GM12878 (cell line): ENCODE results near the gene CD48. TPM values are rescaled to one million over a fixed set of nuclear protein-coding genes. Genes with fewer than 3 reads are reported as not detected.

Source experiments
- ATAC-seq: fragments of 200-7000 bp; cut with Tn5 transposase; 3 replicates; pipeline ENCODE4 v1.9.1; 2020; ENCODE audit warnings: mild to moderate bottlenecking, moderate library complexity
- BruUV-seq: library from RNA; stranded (reverse); fragments of 400-500 nt; replicated peaks from 2 replicates; lab custom pipeline; 2021; lab: Mats Ljungman, UMichigan
- CTCF ChIA-PET: fragments of 300-600 bp; sonication (Branson Sonifier 250); formaldehyde crosslinking; extraction: SDS; loops from one replicate; lab custom pipeline; 2021; ENCODE audit warnings: inconsistent platforms; lab: Yijun Ruan, JAX
- POLR2A ChIA-PET: fragments of 350-600 bp; formaldehyde crosslinking; extraction: SDS; loops from one replicate; lab custom pipeline; 2021; ENCODE audit warnings: inconsistent platforms; lab: Charles Lee
- RAD21 ChIA-PET: fragments of 300-600 bp; sonication (Branson Sonifier 250); formaldehyde crosslinking; loops from one replicate; lab custom pipeline; 2023; ENCODE audit warnings: antibody characterized with exemption; ENCODE audit not compliant: unreplicated experiment; lab: Charles Lee
- SMC1A ChIA-PET: fragments of 300-600 bp; sonication (Branson Sonifier 250); formaldehyde crosslinking; loops from one replicate; lab custom pipeline; 2023; ENCODE audit not compliant: unreplicated experiment, uncharacterized antibody; lab: Charles Lee
- DNase-seq: peaks from one replicate; pipeline ENCODE4 v3.0.0-alpha.2; 2011; ENCODE audit warnings: low read depth, low spot score
- FAIRE-seq: peaks from 3 replicates; lab custom pipeline; 2011; peaks lifted over from hg19 to GRCh38; lab: Jason Lieb, UNC
- H2AFZ ChIP-seq: 2 replicates; pipeline ENCODE4 v1.6.0; 2011; ENCODE audit warnings: low read depth, low read length, control low read depth; ENCODE audit not compliant: control insufficient read depth
- H3K27ac ChIP-seq: 2 replicates; pipeline ENCODE4 v1.5.1; 2011; ENCODE audit warnings: control low read depth; ENCODE audit not compliant: control insufficient read depth, insufficient read depth
- H3K27me3 ChIP-seq, 2 experiments: replicated peaks in 1 of 2; 2 replicates each; pipeline versions ENCODE4 v1.6.0 to v1.6.1; 2011; ENCODE audit warnings: low read length in 1 of 2; ENCODE audit not compliant: control insufficient read depth in 2 of 2, insufficient read depth in 2 of 2
- H3K36me3 ChIP-seq, 2 experiments: 2 replicates each; pipeline ENCODE4 v1.5.1; 2011; ENCODE audit warnings: low read length in 1 of 2; ENCODE audit not compliant: control insufficient read depth in 2 of 2, insufficient read depth in 2 of 2
- H3K4me1 ChIP-seq: 2 replicates; pipeline ENCODE4 v1.6.1; 2011; ENCODE audit warnings: mild to moderate bottlenecking, low read length, moderate library complexity, mixed read lengths; ENCODE audit not compliant: control insufficient read depth, insufficient read depth
- H3K4me2 ChIP-seq: 2 replicates; pipeline ENCODE4 v1.6.0; 2011; ENCODE audit warnings: control low read depth; ENCODE audit not compliant: control insufficient read depth, insufficient read depth
- H3K4me3 ChIP-seq: fragments of 200-600 bp; sonication (generic); 2 replicates; pipeline ENCODE4 v1.5.1; 2016
- H3K79me2 ChIP-seq: 2 replicates; pipeline ENCODE4 v1.6.0; 2011; ENCODE audit warnings: low read length; ENCODE audit not compliant: control insufficient read depth, insufficient read depth
- H3K9ac ChIP-seq: 2 replicates; pipeline ENCODE4 v1.8.0; 2011; ENCODE audit warnings: low read length, control low read depth, mixed read lengths; ENCODE audit not compliant: control insufficient read depth, insufficient read depth
- H3K9me3 ChIP-seq: replicated peaks from 3 replicates; pipeline ENCODE4 v1.5.1; 2011; ENCODE audit warnings: mild to moderate bottlenecking, low read length; ENCODE audit not compliant: control insufficient read depth, insufficient read depth
- H4K20me1 ChIP-seq: 2 replicates; pipeline ENCODE4 v1.6.0; 2011; ENCODE audit not compliant: control insufficient read depth, insufficient read depth
- CHD1 ChIP-seq: IDR thresholded peaks from 2 replicates; pipeline ENCODE4 v1.6.1; 2012; ENCODE audit warnings: low read depth, low read length, improper control_type of control experiment
- HDGF ChIP-seq: fragments of 450-650 bp; IDR thresholded peaks from 2 replicates; pipeline ENCODE4 v1.6.1; 2016; ENCODE audit warnings: antibody characterized with exemption
- IKZF1 ChIP-seq: fragments of 450-650 bp; conservative IDR thresholded peaks from 2 replicates; pipeline ENCODE4 v1.6.1; 2017; ENCODE audit warnings: antibody characterized with exemption, mild to moderate bottlenecking
- KAT2A ChIP-seq: conservative IDR thresholded peaks from 2 replicates; pipeline ENCODE4 v1.6.1; 2011; ENCODE audit warnings: low read depth, low read length; ENCODE audit not compliant: control insufficient read depth
- MTA3 ChIP-seq: IDR thresholded peaks from 2 replicates; pipeline ENCODE4 v1.6.1; 2012; ENCODE audit warnings: low read length, inconsistent platforms, borderline replicate concordance
- ZNF622 ChIP-seq: fragments of 450-650 bp; IDR thresholded peaks from 2 replicates; pipeline ENCODE4 v1.6.1; 2017; ENCODE audit warnings: mild to moderate bottlenecking, inconsistent platforms
- WGBS: methylation state at CpG from one replicate; pipeline ENCODE4 v1.1.6; 2016; ENCODE audit warnings: low lambda C conversion rate; ENCODE audit not compliant: insufficient replicate concordance, insufficient coverage; ENCODE audit errors: missing lambda C conversion rate; 5-methylcytosine and 5-hydroxymethylcytosine counted together
- in situ Hi-C: fragments of 300-500 bp; cut with MboI; formaldehyde crosslinking; loops from 9 replicates; pipeline ENCODE4 v1.14.3; 2018; ENCODE audit warnings: mixed read lengths
- intact Hi-C: fragments of 100-400 bp; cut with micrococcal nuclease; formaldehyde crosslinking; loops from one replicate; pipeline ENCODE4 v1.14.2; 2022; ENCODE audit not compliant: unreplicated experiment
- polyA plus RNA-seq, 11 experiments: library from polyadenylated mRNA; depleted of rRNA in 4 of 11; unstranded in 6 of 11; stranded (reverse) in 5 of 11; fragments of >200 nt; fragmentation: Nextera tagmentation in 4 of 11; fragmentation: Illumina TruSeq in 1 of 11; extraction: Ambion mirVana in 4 of 11; extraction: Trizol in 1 of 11; gene quantifications; 1 replicate in 1 of 11; 2 replicates in 10 of 11; pipeline versions ENCODE4 v1.2.1 to v1.2.3, GENCODE V29; 2011 to 2016; ENCODE audit warnings: inconsistent platforms in 2 of 11, missing spikeins in 2 of 11, low read depth in 1 of 11
- total RNA-seq, 4 experiments: library from RNA; depleted of rRNA in 3 of 4; stranded (reverse); fragments of >200 nt in 3 of 4; fragmentation: Illumina TruSeq in 1 of 4; extraction: Trizol in 1 of 4; gene quantifications; 2 replicates each; pipeline versions ENCODE4 v1.2.1 to v1.2.3, GENCODE V29; 2013 to 2021
- TF ChIP-seq, protein P1 (sequence below): IDR thresholded peaks from 2 replicates; pipeline ENCODE4 v1.6.1; 2012; ENCODE audit warnings: low read length, inconsistent platforms
- TF ChIP-seq, protein P2 (sequence below): IDR thresholded peaks from 2 replicates; pipeline ENCODE4 v1.6.1; 2011; ENCODE audit warnings: low read depth, mild to moderate bottlenecking, low read length, moderate library complexity, borderline replicate concordance; ENCODE audit errors: extremely low read depth
- TF ChIP-seq, protein P3 (sequence below): fragments of 450-650 bp; IDR thresholded peaks from 2 replicates; pipeline ENCODE4 v1.6.1; 2017; ENCODE audit warnings: low read depth, mild to moderate bottlenecking, moderate library complexity
- TF ChIP-seq, protein P4 (sequence below): fragments of 450-650 bp; formaldehyde crosslinking; IDR thresholded peaks from 2 replicates; pipeline ENCODE4 v1.5.0; 2022; ENCODE audit warnings: mild to moderate bottlenecking, missing genetic modification characterization
- TF ChIP-seq, protein P5 (sequence below): fragments of 450-650 bp; IDR thresholded peaks from 2 replicates; pipeline ENCODE4 v1.6.1; 2016; ENCODE audit warnings: mild to moderate bottlenecking

The CD48 gene
- total and polyA plus RNA-seq, 10 of the 15 experiments (the other 5 are each of a cell fraction or from before 2014, with no cell fraction given): 302 to 1,315 (median 430) TPM

DNA sequence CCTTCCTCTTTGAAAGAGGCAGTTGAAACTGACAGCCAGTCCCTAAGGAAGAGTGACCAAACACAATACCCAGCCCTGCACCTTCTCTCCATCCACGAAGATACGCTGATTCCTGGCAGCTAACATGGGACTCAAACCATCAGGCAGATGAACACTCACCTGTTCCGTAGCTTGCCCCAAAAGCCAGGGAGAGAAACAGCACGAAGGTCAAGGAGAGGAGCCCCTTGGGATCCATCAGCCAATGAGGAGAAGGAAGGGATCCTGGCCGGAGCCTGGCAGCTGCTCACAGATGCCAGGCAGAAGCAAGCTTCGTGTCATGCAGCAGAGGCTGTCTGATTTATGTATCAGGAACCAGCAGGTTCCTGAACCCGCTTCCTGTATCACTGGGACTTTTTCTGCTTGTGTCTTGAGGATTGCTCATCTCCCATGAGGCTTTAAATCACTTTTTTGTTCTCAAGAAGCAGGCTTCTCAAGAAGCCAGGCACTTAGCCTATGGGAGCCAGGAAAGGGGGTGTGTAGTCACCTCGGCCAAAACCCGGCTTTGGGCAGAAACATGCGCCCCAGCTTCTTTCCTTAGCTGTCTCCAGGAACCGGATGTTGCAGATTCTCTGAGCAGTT is 64.8 kb downstream of the CD48 start, which contains the start of gene SLAMF1:
TSS of gene SLAMF1 (minus strand) at position 334 of the 618 bp plus-strand sequence. CDS start at position 235, 99 bp downstream.
- peak; percentile 95 for DNase-seq
- in situ Hi-C loops (no loop called here), intact Hi-C loops (loop anchor here (1.0 to 5.0 kb wide), 4 partner anchors 17 to 60 kb away; no protein-coding TSS in a partner anchor)
- ChIA-PET RAD21 (interaction anchor here (0.5 to 10.9 kb wide), 27 partner anchors 9 to 404 kb away, joined by 3 to 194 read pairs (median 5); partner anchors contain the start of genes CD48 and SLAMF7), SMC1A (interaction anchor here (0.6 to 12.3 kb wide), 20 partner anchors 7 to 218 kb away, joined by 3 to 259 read pairs (median 3); partner anchors contain the start of gene CD48), POLR2A (interaction anchor here (0.6 to 7.6 kb wide), 25 partner anchors 9 to 758 kb away, joined by 3 to 68 read pairs (median 6); partner anchors contain the start of gene CD48), CTCF (interaction anchor here (0.7 to 3.7 kb wide), 16 partner anchors 14 to 424 kb away, joined by 3 to 50 read pairs (median 4); partner anchors contain the start of gene CD48)
- peak within 1 kb of the TSS; percentile 96 for H3K4me2 ChIP-seq
- no peaks in the 10 kb centered on the region for H4K20me1 ChIP-seq
- H3K9ac ChIP-seq: peak within 1 kb of the TSS; percentile 99
- peak within 1 kb of the TSS; percentile 95 for H3K4me3 ChIP-seq
- FAIRE-seq: no peak
- peaks cover 0 to 15% of the 10 kb centered on the region in 2 experiments; a peak in 2 of 4 replicates for H3K36me3 ChIP-seq
- H3K9me3 ChIP-seq: no peaks in the 10 kb centered on the region; the same call in 2 of the 3 replicates
- peak; percentile 63 for ATAC-seq
- H3K27ac ChIP-seq: peak within 1 kb of the TSS; percentile 95
- H3K79me2 ChIP-seq: peaks cover 100% of the 10 kb centered on the region
- H3K4me1 ChIP-seq: peaks cover 19% of the 10 kb centered on the region
- H2AFZ ChIP-seq: peak within 1 kb of the TSS; percentile 47
- BruUV-seq: no TSS peak
- H3K27me3 ChIP-seq: no peaks in the 10 kb centered on the region
- WGBS: 0% methylated on average over 11 of the region's 11 CpGs
- TF ChIP-seq MTA3: no peak
- no peak for TF ChIP-seq ZNF622
- no peak for TF ChIP-seq HDGF
- TF ChIP-seq KAT2A: no peak
- TF ChIP-seq IKZF1: peak; percentile 80; the same call in 1 of the 2 replicates
- TF ChIP-seq, protein P1, sequence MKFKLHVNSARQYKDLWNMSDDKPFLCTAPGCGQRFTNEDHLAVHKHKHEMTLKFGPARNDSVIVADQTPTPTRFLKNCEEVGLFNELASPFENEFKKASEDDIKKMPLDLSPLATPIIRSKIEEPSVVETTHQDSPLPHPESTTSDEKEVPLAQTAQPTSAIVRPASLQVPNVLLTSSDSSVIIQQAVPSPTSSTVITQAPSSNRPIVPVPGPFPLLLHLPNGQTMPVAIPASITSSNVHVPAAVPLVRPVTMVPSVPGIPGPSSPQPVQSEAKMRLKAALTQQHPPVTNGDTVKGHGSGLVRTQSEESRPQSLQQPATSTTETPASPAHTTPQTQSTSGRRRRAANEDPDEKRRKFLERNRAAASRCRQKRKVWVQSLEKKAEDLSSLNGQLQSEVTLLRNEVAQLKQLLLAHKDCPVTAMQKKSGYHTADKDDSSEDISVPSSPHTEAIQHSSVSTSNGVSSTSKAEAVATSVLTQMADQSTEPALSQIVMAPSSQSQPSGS: peak; percentile 90
- TF ChIP-seq, protein P2, sequence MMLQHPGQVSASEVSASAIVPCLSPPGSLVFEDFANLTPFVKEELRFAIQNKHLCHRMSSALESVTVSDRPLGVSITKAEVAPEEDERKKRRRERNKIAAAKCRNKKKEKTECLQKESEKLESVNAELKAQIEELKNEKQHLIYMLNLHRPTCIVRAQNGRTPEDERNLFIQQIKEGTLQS: no peak
- TF ChIP-seq, protein P3, sequence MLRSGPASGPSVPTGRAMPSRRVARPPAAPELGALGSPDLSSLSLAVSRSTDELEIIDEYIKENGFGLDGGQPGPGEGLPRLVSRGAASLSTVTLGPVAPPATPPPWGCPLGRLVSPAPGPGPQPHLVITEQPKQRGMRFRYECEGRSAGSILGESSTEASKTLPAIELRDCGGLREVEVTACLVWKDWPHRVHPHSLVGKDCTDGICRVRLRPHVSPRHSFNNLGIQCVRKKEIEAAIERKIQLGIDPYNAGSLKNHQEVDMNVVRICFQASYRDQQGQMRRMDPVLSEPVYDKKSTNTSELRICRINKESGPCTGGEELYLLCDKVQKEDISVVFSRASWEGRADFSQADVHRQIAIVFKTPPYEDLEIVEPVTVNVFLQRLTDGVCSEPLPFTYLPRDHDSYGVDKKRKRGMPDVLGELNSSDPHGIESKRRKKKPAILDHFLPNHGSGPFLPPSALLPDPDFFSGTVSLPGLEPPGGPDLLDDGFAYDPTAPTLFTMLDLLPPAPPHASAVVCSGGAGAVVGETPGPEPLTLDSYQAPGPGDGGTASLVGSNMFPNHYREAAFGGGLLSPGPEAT: peak; percentile 85
- TF ChIP-seq, protein P4, sequence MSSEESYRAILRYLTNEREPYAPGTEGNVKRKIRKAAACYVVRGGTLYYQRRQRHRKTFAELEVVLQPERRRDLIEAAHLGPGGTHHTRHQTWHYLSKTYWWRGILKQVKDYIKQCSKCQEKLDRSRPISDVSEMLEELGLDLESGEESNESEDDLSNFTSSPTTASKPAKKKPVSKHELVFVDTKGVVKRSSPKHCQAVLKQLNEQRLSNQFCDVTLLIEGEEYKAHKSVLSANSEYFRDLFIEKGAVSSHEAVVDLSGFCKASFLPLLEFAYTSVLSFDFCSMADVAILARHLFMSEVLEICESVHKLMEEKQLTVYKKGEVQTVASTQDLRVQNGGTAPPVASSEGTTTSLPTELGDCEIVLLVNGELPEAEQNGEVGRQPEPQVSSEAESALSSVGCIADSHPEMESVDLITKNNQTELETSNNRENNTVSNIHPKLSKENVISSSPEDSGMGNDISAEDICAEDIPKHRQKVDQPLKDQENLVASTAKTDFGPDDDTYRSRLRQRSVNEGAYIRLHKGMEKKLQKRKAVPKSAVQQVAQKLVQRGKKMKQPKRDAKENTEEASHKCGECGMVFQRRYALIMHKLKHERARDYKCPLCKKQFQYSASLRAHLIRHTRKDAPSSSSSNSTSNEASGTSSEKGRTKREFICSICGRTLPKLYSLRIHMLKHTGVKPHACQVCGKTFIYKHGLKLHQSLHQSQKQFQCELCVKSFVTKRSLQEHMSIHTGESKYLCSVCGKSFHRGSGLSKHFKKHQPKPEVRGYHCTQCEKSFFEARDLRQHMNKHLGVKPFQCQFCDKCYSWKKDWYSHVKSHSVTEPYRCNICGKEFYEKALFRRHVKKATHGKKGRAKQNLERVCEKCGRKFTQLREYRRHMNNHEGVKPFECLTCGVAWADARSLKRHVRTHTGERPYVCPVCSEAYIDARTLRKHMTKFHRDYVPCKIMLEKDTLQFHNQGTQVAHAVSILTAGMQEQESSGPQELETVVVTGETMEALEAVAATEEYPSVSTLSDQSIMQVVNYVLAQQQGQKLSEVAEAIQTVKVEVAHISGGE: no peak
- TF ChIP-seq, protein P5, sequence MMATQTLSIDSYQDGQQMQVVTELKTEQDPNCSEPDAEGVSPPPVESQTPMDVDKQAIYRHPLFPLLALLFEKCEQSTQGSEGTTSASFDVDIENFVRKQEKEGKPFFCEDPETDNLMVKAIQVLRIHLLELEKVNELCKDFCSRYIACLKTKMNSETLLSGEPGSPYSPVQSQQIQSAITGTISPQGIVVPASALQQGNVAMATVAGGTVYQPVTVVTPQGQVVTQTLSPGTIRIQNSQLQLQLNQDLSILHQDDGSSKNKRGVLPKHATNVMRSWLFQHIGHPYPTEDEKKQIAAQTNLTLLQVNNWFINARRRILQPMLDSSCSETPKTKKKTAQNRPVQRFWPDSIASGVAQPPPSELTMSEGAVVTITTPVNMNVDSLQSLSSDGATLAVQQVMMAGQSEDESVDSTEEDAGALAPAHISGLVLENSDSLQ: peak; percentile 74
- TF ChIP-seq CHD1: no peak; the same call in 1 of the 2 replicates
